HCT116 (cell line): ENCODE data around the gene SIX4. TPM values are rescaled to one million over a fixed set of nuclear protein-coding genes. Genes with fewer than 3 reads are reported as not detected.
A peak's percentile ranks its signal among the peaks of the same experiment; 100 is the strongest.

ENCODE experiments used
- ATAC-seq: fragments of 200-7000 bp; cut with Tn5 transposase; 2 replicates; pipeline ENCODE4 v1.9.1; 2020; ENCODE audit warnings: mild to moderate bottlenecking, moderate library complexity
- BruUV-seq: library from RNA; stranded (reverse); fragments of 400-500 nt; replicated peaks from 2 replicates; lab custom pipeline; 2021; lab: Mats Ljungman, UMichigan
- CTCF ChIA-PET: fragments of 300-600 bp; sonication (Branson Sonifier 250); formaldehyde crosslinking; loops from one replicate; lab custom pipeline; 2021; ENCODE audit warnings: antibody characterized with exemption; lab: Charles Lee
- POLR2A ChIA-PET: fragments of 300-600, 350-600 bp; sonication (Branson Sonifier 250); formaldehyde crosslinking; loops from one replicate; lab custom pipeline; 2021; ENCODE audit warnings: antibody characterized with exemption; lab: Charles Lee
- RAD21 ChIA-PET, 2 experiments: fragments of 300-600 bp; sonication (Branson Sonifier 250); formaldehyde crosslinking; loops; one replicate each; lab custom pipeline; 2023; ENCODE audit warnings: low total read pairs in 2 of 2; ENCODE audit not compliant: uncharacterized antibody in 2 of 2, unreplicated experiment in 2 of 2, low non-redundant PET in 1 of 2; lab: Charles Lee
- DNase-seq: peaks from one replicate; pipeline ENCODE4 v3.0.0-alpha.2; 2010; ENCODE audit warnings: low read depth, low spot score
- H2AFZ ChIP-seq: fragments of 200-600 bp; shearing (Covaris generic), sonication (generic); 2 replicates; pipeline ENCODE4 v1.6.1; 2017; ENCODE audit warnings: low read depth, mixed run types, mixed read lengths, antibody characterized with exemption, low read length; ENCODE audit not compliant: poor library complexity, severe bottlenecking
- H3K27ac ChIP-seq: 2 replicates; pipeline ENCODE4 v1.5.1; 2012; ENCODE audit warnings: low read depth, low read length
- H3K27me3 ChIP-seq: fragments of 200-600 bp; sonication (generic); 2 replicates; pipeline ENCODE4 v1.6.1; 2016; ENCODE audit warnings: mixed run types, low read length, mixed read lengths; ENCODE audit not compliant: insufficient read depth
- H3K36me3 ChIP-seq, 2 experiments: fragments of 200-500 bp in 1 of 2; fragments of 200-600 bp in 1 of 2; sonication (Bioruptor generic) in 1 of 2; sonication (generic) in 1 of 2; 2 replicates each; pipeline versions ENCODE4 v1.5.1 to v1.6.1; 2014 to 2016; ENCODE audit warnings: low read length in 2 of 2, inconsistent platforms in 1 of 2, mixed read lengths in 1 of 2, mixed run types in 1 of 2; ENCODE audit not compliant: insufficient read depth in 2 of 2, control insufficient read depth in 1 of 2
- H3K4me1 ChIP-seq, 2 experiments: fragments of 200-600 bp in 1 of 2; sonication (generic) in 1 of 2; 2 replicates each; pipeline versions ENCODE4 v1.5.1 to v1.6.1; 2012 to 2017; ENCODE audit warnings: low read length in 2 of 2, inconsistent platforms in 1 of 2, mild to moderate bottlenecking in 1 of 2, mixed read lengths in 1 of 2, mixed run types in 1 of 2, moderate library complexity in 1 of 2; ENCODE audit not compliant: insufficient read depth in 2 of 2, control insufficient read depth in 1 of 2
- H3K4me2 ChIP-seq: fragments of 200-600 bp; sonication (generic); 2 replicates; pipeline ENCODE4 v1.6.1; 2017; ENCODE audit warnings: mixed run types, low read length, mixed read lengths
- H3K4me3 ChIP-seq, 2 experiments: fragments of 200-600 bp in 1 of 2; sonication (generic) in 1 of 2; replicated peaks in 1 of 2; 2 replicates each; pipeline ENCODE4 v1.5.1; 2011 to 2016; ENCODE audit warnings: low read length in 2 of 2, control low read depth in 1 of 2, low read depth in 1 of 2, mild to moderate bottlenecking in 1 of 2, mixed read lengths in 1 of 2, mixed run types in 1 of 2
- H3K79me2 ChIP-seq: fragments of 200-600 bp; sonication (generic); 2 replicates; pipeline ENCODE4 v1.6.1; 2017; ENCODE audit warnings: mild to moderate bottlenecking, mixed run types, low read length, moderate library complexity, mixed read lengths; ENCODE audit not compliant: insufficient read depth
- H3K9ac ChIP-seq: fragments of 200-600 bp; sonication (generic); 2 replicates; pipeline ENCODE4 v1.6.1; 2016; ENCODE audit warnings: low read length, mixed read lengths
- H3K9me2 ChIP-seq: fragments of 200-600 bp; sonication (generic), shearing (Covaris generic); 2 replicates; pipeline ENCODE4 v1.6.1; 2017; ENCODE audit warnings: mixed run types, mild to moderate bottlenecking, moderate library complexity; ENCODE audit not compliant: insufficient read depth
- H3K9me3 ChIP-seq, 2 experiments: fragments of 200-500 bp in 1 of 2; fragments of 200-600 bp in 1 of 2; sonication (Bioruptor generic) in 1 of 2; sonication (generic) in 1 of 2; 2 replicates each; pipeline ENCODE4 v1.6.1; 2014 to 2017; ENCODE audit warnings: low read length in 2 of 2, mixed read lengths in 2 of 2, inconsistent platforms in 1 of 2, low read depth in 1 of 2, mild to moderate bottlenecking in 1 of 2, mixed run types in 1 of 2, moderate library complexity in 1 of 2; ENCODE audit not compliant: control insufficient read depth in 1 of 2, insufficient read depth in 1 of 2
- H4K20me1 ChIP-seq: fragments of 200-600 bp; sonication (generic), shearing (Covaris generic); 2 replicates; pipeline ENCODE4 v1.6.1; 2017; ENCODE audit warnings: mixed run types, mild to moderate bottlenecking, moderate library complexity; ENCODE audit not compliant: insufficient read depth
- CEBPB ChIP-seq: IDR thresholded peaks from 2 replicates; pipeline ENCODE4 v1.6.1; 2012; ENCODE audit warnings: low read depth
- ELF1 ChIP-seq: IDR thresholded peaks from 2 replicates; pipeline ENCODE4 v1.6.1; 2012; ENCODE audit warnings: low read depth, borderline replicate concordance
- EZH2 ChIP-seq: fragments of 200-600 bp; sonication (generic); IDR thresholded peaks from 2 replicates; pipeline ENCODE4 v1.6.1; 2017; ENCODE audit warnings: antibody characterized with exemption, mixed run types
- EZH2phosphoT487 ChIP-seq: fragments of 200-600 bp; IDR thresholded peaks from 2 replicates; pipeline ENCODE4 v1.6.1; 2018; ENCODE audit warnings: antibody characterized with exemption, borderline replicate concordance
- FOSL1 ChIP-seq: IDR thresholded peaks from 2 replicates; pipeline ENCODE4 v1.6.1; 2012; ENCODE audit warnings: low read depth
- JUND ChIP-seq: IDR thresholded peaks from 2 replicates; pipeline ENCODE4 v1.6.1; 2012
- POLR2AphosphoS5 ChIP-seq: IDR thresholded peaks from 2 replicates; pipeline ENCODE4 v1.6.1; 2011; ENCODE audit warnings: mild to moderate bottlenecking, low read depth, low read length, moderate library complexity
- REST ChIP-seq: IDR thresholded peaks from 2 replicates; pipeline ENCODE4 v1.6.1; 2012; ENCODE audit warnings: low read depth
- SIN3A ChIP-seq: IDR thresholded peaks from 2 replicates; pipeline ENCODE4 v1.6.1; 2012; ENCODE audit warnings: low read depth
- SRF ChIP-seq: IDR thresholded peaks from 2 replicates; pipeline ENCODE4 v1.6.1; 2012; ENCODE audit warnings: low read depth
- TCF7L2 ChIP-seq: IDR thresholded peaks from 2 replicates; pipeline ENCODE4 v1.7.0; 2011; ENCODE audit warnings: borderline replicate concordance, inconsistent platforms; ENCODE audit not compliant: insufficient read depth, insufficient read length; ENCODE audit errors: extremely low read depth
- YY1 ChIP-seq: IDR thresholded peaks from 2 replicates; pipeline ENCODE4 v1.6.1; 2011; ENCODE audit warnings: low read length, low read depth, moderate library complexity, mild to moderate bottlenecking; ENCODE audit not compliant: insufficient replicate concordance; ENCODE audit errors: extremely low read depth
- ZBTB33 ChIP-seq: IDR thresholded peaks from 2 replicates; pipeline ENCODE4 v1.6.1; 2011; ENCODE audit warnings: mild to moderate bottlenecking, low read length, moderate library complexity; ENCODE audit not compliant: insufficient replicate concordance; ENCODE audit errors: extremely low read depth
- ZNF274 ChIP-seq: fragments of 200-500 bp; sonication (Bioruptor generic); IDR thresholded peaks from 2 replicates; pipeline ENCODE4 v1.6.1; 2014; ENCODE audit warnings: mild to moderate bottlenecking, low read depth, low read length, inconsistent platforms
- intact Hi-C: fragments of 100-400 bp; cut with micrococcal nuclease; formaldehyde crosslinking; loops from 2 replicates; pipeline ENCODE4 v1.10.0; 2022
- total RNA-seq: library from RNA; stranded (reverse); gene quantifications from one replicate; pipeline ENCODE4 v1.2.1, GENCODE V29; 2021; ENCODE audit not compliant: unreplicated experiment
- TF ChIP-seq, protein P1 (sequence below), 3 experiments: fragments of 200-600 bp in 1 of 3; sonication (generic) in 1 of 3; IDR thresholded peaks in 2 of 3; conservative IDR thresholded peaks in 1 of 3; 2 replicates each; pipeline ENCODE4 v1.5.1; 2012 to 2017; ENCODE audit warnings: low read depth in 2 of 3, low read length in 2 of 3, antibody characterized with exemption in 1 of 3, borderline replicate concordance in 1 of 3, control low read depth in 1 of 3, mild to moderate bottlenecking in 1 of 3, mixed read lengths in 1 of 3, mixed run types in 1 of 3, moderate library complexity in 1 of 3; ENCODE audit not compliant: insufficient read depth in 1 of 3

Gene SIX4
- total RNA-seq, 1 experiment from 2014 or later = 24.5 TPM

DNA sequence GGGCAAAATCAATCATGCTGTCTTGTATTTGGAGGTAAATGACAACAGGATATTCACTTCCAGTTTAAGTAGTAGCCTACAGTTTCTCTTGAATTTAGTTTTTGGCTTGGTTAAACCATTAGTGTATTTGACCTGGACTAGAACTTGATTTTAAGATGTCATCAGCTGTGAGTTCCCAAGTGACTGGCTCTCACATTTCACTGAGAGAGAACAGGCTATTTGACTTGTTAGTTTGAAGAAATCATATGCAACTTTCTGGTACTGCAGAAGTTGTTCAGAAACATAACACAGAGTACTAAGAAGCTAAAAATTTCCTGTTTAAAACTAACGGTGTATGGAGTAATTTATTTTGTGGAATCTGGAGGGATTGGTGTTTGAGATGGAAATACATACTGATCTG, 32.7 kb upstream of the SIX4 start:
- H3K9ac ChIP-seq = no peak overlapping the region
- no peaks in the 10 kb centered on the region for H3K36me3 ChIP-seq
- H3K4me1 ChIP-seq = peaks cover 26 to 46% of the 10 kb centered on the region in 2 experiments
- no peaks in the 10 kb centered on the region for H3K9me3 ChIP-seq
- ChIA-PET POLR2A (no interaction called here), CTCF (no interaction called here), RAD21 (no interaction called here)
- ATAC-seq (no peak), DNase-seq (no peak)
- no peaks in the 10 kb centered on the region for H3K27me3 ChIP-seq
- no peak overlapping the region for H3K27ac ChIP-seq
- H3K4me2 ChIP-seq = 0 out of 2 replicates have a peak overlapping the region, but pooled peaks have one; percentile 8
- no peaks in the 10 kb centered on the region for H3K9me2 ChIP-seq
- peaks cover 4% of the 10 kb centered on the region; the same call in 1 of the 2 replicates for H4K20me1 ChIP-seq
- intact Hi-C loops = no loop called here
- no peak overlapping the region for H2AFZ ChIP-seq
- peaks cover 59% of the 10 kb centered on the region for H3K79me2 ChIP-seq
- H3K4me3 ChIP-seq = no peak overlapping the region
- no TSS peak for BruUV-seq
- TF ChIP-seq ZNF274 (no peak), SRF (no peak), POLR2AphosphoS5 (no peak), TCF7L2 (no peak), EZH2phosphoT487 (no peak), ZBTB33 (no peak), EZH2 (no peak), REST (no peak), FOSL1 (no peak), SIN3A (no peak), CEBPB (no peak), ELF1 (no peak), JUND (no peak), YY1 (no peak)
- TF ChIP-seq, protein P1, sequence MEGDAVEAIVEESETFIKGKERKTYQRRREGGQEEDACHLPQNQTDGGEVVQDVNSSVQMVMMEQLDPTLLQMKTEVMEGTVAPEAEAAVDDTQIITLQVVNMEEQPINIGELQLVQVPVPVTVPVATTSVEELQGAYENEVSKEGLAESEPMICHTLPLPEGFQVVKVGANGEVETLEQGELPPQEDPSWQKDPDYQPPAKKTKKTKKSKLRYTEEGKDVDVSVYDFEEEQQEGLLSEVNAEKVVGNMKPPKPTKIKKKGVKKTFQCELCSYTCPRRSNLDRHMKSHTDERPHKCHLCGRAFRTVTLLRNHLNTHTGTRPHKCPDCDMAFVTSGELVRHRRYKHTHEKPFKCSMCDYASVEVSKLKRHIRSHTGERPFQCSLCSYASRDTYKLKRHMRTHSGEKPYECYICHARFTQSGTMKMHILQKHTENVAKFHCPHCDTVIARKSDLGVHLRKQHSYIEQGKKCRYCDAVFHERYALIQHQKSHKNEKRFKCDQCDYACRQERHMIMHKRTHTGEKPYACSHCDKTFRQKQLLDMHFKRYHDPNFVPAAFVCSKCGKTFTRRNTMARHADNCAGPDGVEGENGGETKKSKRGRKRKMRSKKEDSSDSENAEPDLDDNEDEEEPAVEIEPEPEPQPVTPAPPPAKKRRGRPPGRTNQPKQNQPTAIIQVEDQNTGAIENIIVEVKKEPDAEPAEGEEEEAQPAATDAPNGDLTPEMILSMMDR (IDR thresholded peaks at IDR 0.05 in 2 of 3, conservative IDR thresholded peaks at IDR 0.05 in 1 of 3; ENCODE audit: borderline replicate concordance in 1 of 3, insufficient read depth in 1 of 3, low read depth in 2 of 3, low read length in 2 of 3) = no peak
